Esophagus squamous epithelium (tissue), 5 donors: Measurements from ENCODE around the gene METAP1. TPM values are rescaled to one million over a fixed set of nuclear protein-coding genes. Genes with fewer than 3 reads are reported as not detected.
A peak's percentile ranks its signal among the peaks of the same experiment; 100 is the strongest.

Experiments used
- DNase-seq: peaks from one replicate; lab custom pipeline; 2025; lab: John Stamatoyannopoulos, UW
- H3K27ac ChIP-seq, 4 donors: fragments of 200-600 bp; sonication (generic); one replicate each; pipeline ENCODE4 v1.5.1; 2016 to 2019; ENCODE audit warnings: mild to moderate bottlenecking in 1 of 4
- H3K27me3 ChIP-seq, 4 donors: fragments of 200-600 bp; sonication (generic); 1 replicate in 3 of 4; 2 replicates in 1 of 4; pipeline versions ENCODE4 v1.5.1 to v1.6.0; 2017 to 2021; ENCODE audit warnings: antibody characterized with exemption in 1 of 4
- H3K36me3 ChIP-seq, 3 donors: fragments of 200-600 bp; sonication (generic); one replicate each; pipeline ENCODE4 v1.5.1; 2016 to 2019
- H3K4me1 ChIP-seq, 3 donors: fragments of 200-600 bp; sonication (generic); one replicate each; pipeline ENCODE4 v1.5.1; 2017 to 2019
- H3K4me3 ChIP-seq, 4 donors: fragments of 200-600 bp; sonication (generic); 1 replicate in 3 of 4; 2 replicates in 1 of 4; pipeline ENCODE4 v1.5.1; 2016 to 2019; ENCODE audit warnings: mild to moderate bottlenecking in 2 of 4, moderate library complexity in 1 of 4
- H3K9me3 ChIP-seq, 3 donors: fragments of 200-600 bp; sonication (generic); one replicate each; pipeline ENCODE4 v1.5.1; 2016 to 2019
- CTCF ChIP-seq, 6 experiments: fragments of 450-650 bp in 4 of 6; fragments of 200-600 bp in 2 of 6; sonication (generic) in 2 of 6; IDR thresholded peaks; one replicate each; pipeline ENCODE4 v1.5.1; 2016 to 2019; ENCODE audit warnings: antibody characterized with exemption in 6 of 6, mild to moderate bottlenecking in 4 of 6, moderate library complexity in 4 of 6
- POLR2A ChIP-seq, 4 donors: fragments of 450-650 bp; IDR thresholded peaks; one replicate each; pipeline ENCODE4 v1.6.1; 2017; ENCODE audit warnings: antibody characterized with exemption in 4 of 4, mild to moderate bottlenecking in 4 of 4, moderate library complexity in 3 of 4
- WGBS, 2 donors: methylation state at CpG; one replicate each; pipeline ENCODE4 v1.1.5; 2018; 5-methylcytosine and 5-hydroxymethylcytosine counted together
- intact Hi-C: fragments of 100-400 bp; cut with DNase I; formaldehyde crosslinking; loops from one replicate; pipeline ENCODE4 v1.15.0; 2022
- total RNA-seq, 4 donors: library from RNA; depleted of rRNA; stranded (reverse); fragments of >200 nt; gene quantifications; one replicate each; pipeline ENCODE4 v1.1.0, GENCODE V29; 2016
- donor health status: DM: yes; HTN: yes; CAD: no.

The METAP1 gene
- total RNA-seq, 4 donors from 2014 or later, result 48.5 to 81.6 (median 72.1) TPM

- peak overlapping the region in 1 of 4 donors; percentile 0 for H3K27ac ChIP-seq
- 87 to 88% methylated on average over 5 of the region's 5 CpGs for WGBS, 2 donors
- H3K4me1 ChIP-seq, result peaks cover 0 to 50% (median 4%) of the 10 kb centered on the region in 3 donors
- DNase-seq, result no peak
- intact Hi-C loops, result no loop called here
- no peak overlapping the region for H3K4me3 ChIP-seq
- no peaks in the 10 kb centered on the region for H3K9me3 ChIP-seq
- H3K36me3 ChIP-seq, result peaks cover 9 to 86% (median 35%) of the 10 kb centered on the region in 3 donors
- H3K27me3 ChIP-seq, result no peaks in the 10 kb centered on the region
- no peak for TF ChIP-seq POLR2A (IDR thresholded peaks at IDR 0.05)
- TF ChIP-seq CTCF (IDR thresholded peaks at IDR 0.05), result no peak
Measured at GRCh38 chr4:99082192-99082591, 86.7 kb downstream of the METAP1 start.

GRCh38 chr4:99084595-99084994 is 89.1 kb downstream of the METAP1 start:
- DNase-seq, result no peak
- WGBS, 2 donors, result 85 to 94% methylated on average over 2 of the region's 2 CpGs
- no peaks in the 10 kb centered on the region for H3K27me3 ChIP-seq
- peaks cover 9 to 62% (median 33%) of the 10 kb centered on the region in 3 donors for H3K36me3 ChIP-seq
- intact Hi-C loops, result no loop called here
- no peak overlapping the region for H3K4me3 ChIP-seq
- peaks cover 0 to 67% (median 4%) of the 10 kb centered on the region in 3 donors for H3K4me1 ChIP-seq
- H3K9me3 ChIP-seq, result no peaks in the 10 kb centered on the region
- TF ChIP-seq POLR2A (IDR thresholded peaks at IDR 0.05), result no peak
- TF ChIP-seq CTCF (IDR thresholded peaks at IDR 0.05), result no peak
- H3K27ac ChIP-seq, result no peak overlapping the region

GRCh38 chr4:99088023-99088449 is 92.5 kb downstream of the METAP1 start:
- DNase-seq, result no peak
- peak overlapping the region; percentile 90 to 98 (median 95) for H3K27ac ChIP-seq
- H3K36me3 ChIP-seq, result peaks cover 8 to 27% (median 9%) of the 10 kb centered on the region in 3 donors
- 4 to 14% methylated on average over 11 to 15 of the region's 15 CpGs for WGBS, 2 donors
- TF ChIP-seq CTCF (IDR thresholded peaks at IDR 0.05) (no peak), POLR2A (IDR thresholded peaks at IDR 0.05) (no peak)
- peaks cover 4 to 85% (median 22%) of the 10 kb centered on the region in 3 donors for H3K4me1 ChIP-seq
- intact Hi-C loops, result no loop called here
- no peaks in the 10 kb centered on the region for H3K27me3 ChIP-seq
- no peaks in the 10 kb centered on the region for H3K9me3 ChIP-seq
- peak overlapping the region; percentile 52 to 88 (median 80) for H3K4me3 ChIP-seq

GRCh38 chr4:99088481-99089365 is 93.2 kb downstream of the METAP1 start, which contains the start of gene ADH5:
Gene ADH5 (minus strand): TSS chr4:99088788. CDS start chr4:99088700, 88 bp downstream.
- Histone ChIP-seq H3K36me3 (peaks cover 6 to 21% (median 9%) of the 10 kb centered on the region in 3 donors), H3K27me3 (no peaks in the 10 kb centered on the region), H3K4me3 (peak within 1 kb of the TSS; percentile 52 to 88 (median 80)), H3K4me1 (peaks cover 4 to 81% (median 20%) of the 10 kb centered on the region in 3 donors), H3K9me3 (no peaks in the 10 kb centered on the region), H3K27ac (peak within 1 kb of the TSS; percentile 90 to 98 (median 95))
- TF ChIP-seq POLR2A (IDR thresholded peaks at IDR 0.05), result peak in 2 of 4 donors; percentile 90 to 94
- no peak for TF ChIP-seq CTCF (IDR thresholded peaks at IDR 0.05)
- 0 to 2% methylated on average over 12 to 14 of the region's 53 CpGs for WGBS, 2 donors
- intact Hi-C loops, result no loop called here
- DNase-seq, result peak; percentile 60
